HepG2 (cell line): Measurements from ENCODE around the gene ZFAND2B. TPM values are rescaled to one million over a fixed set of nuclear protein-coding genes. Genes with fewer than 3 reads are reported as not detected.
A peak's percentile ranks its signal among the peaks of the same experiment; 100 is the strongest.

ENCODE experiments used
- BRD4 ChIP-seq: sonication (generic); formaldehyde crosslinking; IDR thresholded peaks from 2 replicates; pipeline ENCODE4 v1.4.0; 2020; ENCODE audit warnings: missing genetic modification reagents
- DMAP1 ChIP-seq: IDR thresholded peaks from 2 replicates; pipeline ENCODE4 v1.6.1; 2016
- EED ChIP-seq: sonication (generic); formaldehyde crosslinking; IDR thresholded peaks from 2 replicates; pipeline ENCODE4 v1.5.0; 2020; ENCODE audit warnings: mild to moderate bottlenecking, missing genetic modification reagents
- HDAC1 ChIP-seq: sonication (generic); formaldehyde crosslinking; IDR thresholded peaks from 2 replicates; pipeline ENCODE4 v1.5.1; 2020; ENCODE audit warnings: mild to moderate bottlenecking, missing genetic modification reagents
- KLF12 ChIP-seq: sonication (generic); formaldehyde crosslinking; IDR thresholded peaks from 2 replicates; pipeline ENCODE4 v1.4.0; 2020; ENCODE audit warnings: missing genetic modification reagents, borderline replicate concordance
- NR2C2 ChIP-seq: sonication (generic); formaldehyde crosslinking; IDR thresholded peaks from 2 replicates; pipeline ENCODE4 v1.4.0; 2020; ENCODE audit warnings: missing genetic modification reagents, mild to moderate bottlenecking, moderate library complexity, borderline replicate concordance
- TCF7L2 ChIP-seq: IDR thresholded peaks from 2 replicates; pipeline ENCODE4 v1.6.1; 2011; ENCODE audit warnings: mild to moderate bottlenecking, low read depth, low read length, moderate library complexity
- ZBTB38 ChIP-seq: sonication (generic); formaldehyde crosslinking; IDR thresholded peaks from 2 replicates; pipeline ENCODE4 v1.5.1; 2020; ENCODE audit warnings: mild to moderate bottlenecking, missing genetic modification reagents
- ZFP82 ChIP-seq: sonication (generic); formaldehyde crosslinking; IDR thresholded peaks from 2 replicates; pipeline ENCODE4 v1.5.1; 2020; ENCODE audit warnings: mild to moderate bottlenecking, missing genetic modification reagents, borderline replicate concordance
- ZNF138 ChIP-seq: sonication (generic); formaldehyde crosslinking; IDR thresholded peaks from 2 replicates; pipeline ENCODE4 v1.5.0; 2020; ENCODE audit warnings: mild to moderate bottlenecking, low read depth, missing genetic modification reagents
- ZNF251 ChIP-seq: sonication (generic); formaldehyde crosslinking; IDR thresholded peaks from 2 replicates; pipeline ENCODE4 v1.9.0; 2021; ENCODE audit warnings: mild to moderate bottlenecking, missing genetic modification reagents
- ZNF33B ChIP-seq: sonication (generic); formaldehyde crosslinking; IDR thresholded peaks from 2 replicates; pipeline ENCODE4 v1.5.1; 2020; ENCODE audit warnings: mild to moderate bottlenecking, missing genetic modification reagents
- ZNF34 ChIP-seq: sonication (generic); formaldehyde crosslinking; IDR thresholded peaks from 2 replicates; pipeline ENCODE4 v1.4.0; 2020; ENCODE audit warnings: mild to moderate bottlenecking, missing genetic modification reagents, borderline replicate concordance
- polyA plus RNA-seq, 8 experiments: library from polyadenylated mRNA; depleted of rRNA in 3 of 8; stranded (reverse) in 7 of 8; unstranded in 1 of 8; fragments of >200 nt; fragmentation: Illumina TruSeq in 4 of 8; extraction: Trizol in 4 of 8; gene quantifications; 2 replicates each; pipeline versions ENCODE4 v1.2.1 to v1.2.3, GENCODE V29; 2011 to 2016; ENCODE audit warnings: low read depth in 4 of 8, missing spikeins in 1 of 8, mixed read lengths in 1 of 8; ENCODE audit not compliant: insufficient read depth in 1 of 8
- total RNA-seq, 5 experiments: library from RNA; depleted of rRNA; stranded (reverse); fragments of >200 nt; fragmentation: Illumina TruSeq; extraction: Trizol; gene quantifications; 2 replicates each; pipeline ENCODE4 v1.2.3, GENCODE V29; 2016; ENCODE audit warnings: low read depth in 1 of 5
- TF ChIP-seq, protein P1 (sequence below): sonication (generic); formaldehyde crosslinking; IDR thresholded peaks from 2 replicates; pipeline ENCODE4 v1.5.1; 2020; ENCODE audit warnings: mild to moderate bottlenecking, missing genetic modification reagents, borderline replicate concordance
- TF ChIP-seq, protein P2 (sequence below): sonication (generic); formaldehyde crosslinking; IDR thresholded peaks from 2 replicates; pipeline ENCODE4 v1.4.0; 2020; ENCODE audit warnings: missing genetic modification reagents, mild to moderate bottlenecking, borderline replicate concordance
- TF ChIP-seq, protein P3 (sequence below): sonication (generic); formaldehyde crosslinking; IDR thresholded peaks from 2 replicates; pipeline ENCODE4 v1.5.0; 2020; ENCODE audit warnings: missing genetic modification reagents
- TF ChIP-seq, protein P4 (sequence below): sonication (generic); formaldehyde crosslinking; IDR thresholded peaks from 2 replicates; pipeline ENCODE4 v1.4.0; 2020; ENCODE audit warnings: missing genetic modification reagents
- TF ChIP-seq, protein P5 (sequence below): sonication (generic); formaldehyde crosslinking; IDR thresholded peaks from 2 replicates; pipeline ENCODE4 v1.5.0; 2020; ENCODE audit warnings: mild to moderate bottlenecking, missing genetic modification reagents
- TF ChIP-seq, protein P6 (sequence below), 2 experiments: fragments of 450-650 bp in 1 of 2; sonication (generic) in 1 of 2; formaldehyde crosslinking; IDR thresholded peaks; 2 replicates each; pipeline versions ENCODE4 v1.5.0 to v1.8.0; 2020 to 2022; ENCODE audit warnings: mild to moderate bottlenecking in 1 of 2, missing genetic modification reagents in 1 of 2

Gene ZFAND2B
- total and polyA plus RNA-seq, 2 of the 13 experiments (the other 11 are each of a cell fraction or from before 2014, with no cell fraction given), result 53.3 to 115 TPM

DNA sequence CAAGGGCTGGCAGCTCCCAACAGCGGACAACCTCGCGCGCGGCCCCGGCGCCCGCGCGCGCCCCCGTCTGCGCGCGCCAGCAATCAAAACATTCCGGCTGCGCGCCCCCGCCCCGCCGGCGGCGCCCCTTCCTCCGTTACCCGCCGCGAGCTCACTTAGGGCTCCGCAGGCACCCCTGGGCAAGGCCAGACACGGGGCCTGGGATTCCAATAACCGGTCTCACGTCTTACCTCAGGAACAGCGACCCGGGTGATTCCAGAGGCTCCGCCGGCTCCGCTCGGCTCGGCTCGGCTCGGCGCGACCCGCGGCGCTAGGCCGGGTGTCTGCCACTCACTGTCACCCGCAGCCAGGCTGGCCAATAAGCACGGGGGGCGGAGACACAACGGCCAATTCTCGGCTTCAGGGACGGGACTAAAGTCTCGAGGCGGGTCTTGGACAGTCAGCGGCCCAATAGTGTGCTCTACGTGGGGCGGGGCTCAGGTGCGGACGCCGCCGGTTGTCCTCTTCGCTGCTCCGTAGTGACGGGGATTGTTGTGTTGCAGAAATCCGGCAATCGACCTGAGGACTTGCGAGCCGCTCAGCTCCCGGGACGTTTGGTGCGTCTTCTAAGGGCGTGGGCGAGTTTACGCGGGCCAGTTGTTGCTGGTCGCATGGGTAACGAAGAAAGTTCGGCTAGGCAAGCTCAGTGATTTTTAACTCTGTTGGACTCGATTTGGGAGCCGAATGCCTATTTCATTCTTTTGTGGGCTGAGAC, 22.9 kb downstream of the ZFAND2B start, which contains the start of the genes ANKZF1 and ATG9A (continued):
- TF ChIP-seq ZNF138 (CRISPR knock-in tag) (no peak), NR2C2 (CRISPR knock-in tag) (peak; percentile 47), TCF7L2 (no peak), ZNF251 (CRISPR knock-in tag) (no peak), DMAP1 (CRISPR knock-in tag) (peak; percentile 78; the same call in 1 of the 2 replicates), BRD4 (no peak), EED (CRISPR knock-in tag) (no peak; the same call in 1 of the 2 replicates), KLF12 (CRISPR knock-in tag) (no peak; the same call in 1 of the 2 replicates), ZBTB38 (peak; percentile 12; the same call in 1 of the 2 replicates), ZNF33B (peak; percentile 79; the same call in 1 of the 2 replicates), HDAC1 (peak; percentile 98), ZNF34 (CRISPR knock-in tag) (peak; percentile 31), ZFP82 (CRISPR knock-in tag) (peak; percentile 91; the same call in 1 of the 2 replicates)
- TF ChIP-seq, protein P1, sequence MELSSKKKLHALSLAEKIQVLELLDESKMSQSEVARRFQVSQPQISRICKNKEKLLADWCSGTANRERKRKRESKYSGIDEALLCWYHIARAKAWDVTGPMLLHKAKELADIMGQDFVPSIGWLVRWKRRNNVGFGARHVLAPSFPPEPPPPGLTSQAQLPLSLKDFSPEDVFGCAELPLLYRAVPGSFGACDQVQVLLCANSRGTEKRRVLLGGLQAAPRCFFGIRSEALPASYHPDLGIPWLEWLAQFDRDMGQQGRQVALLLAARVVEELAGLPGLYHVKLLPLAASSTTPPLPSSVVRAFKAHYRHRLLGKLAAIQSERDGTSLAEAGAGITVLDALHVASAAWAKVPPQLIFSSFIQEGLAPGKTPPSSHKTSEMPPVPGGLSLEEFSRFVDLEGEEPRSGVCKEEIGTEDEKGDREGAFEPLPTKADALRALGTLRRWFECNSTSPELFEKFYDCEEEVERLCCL (CRISPR knock-in tag), result 0 out of 2 replicates have a peak, but pooled peaks have one; percentile 23
- TF ChIP-seq, protein P2, sequence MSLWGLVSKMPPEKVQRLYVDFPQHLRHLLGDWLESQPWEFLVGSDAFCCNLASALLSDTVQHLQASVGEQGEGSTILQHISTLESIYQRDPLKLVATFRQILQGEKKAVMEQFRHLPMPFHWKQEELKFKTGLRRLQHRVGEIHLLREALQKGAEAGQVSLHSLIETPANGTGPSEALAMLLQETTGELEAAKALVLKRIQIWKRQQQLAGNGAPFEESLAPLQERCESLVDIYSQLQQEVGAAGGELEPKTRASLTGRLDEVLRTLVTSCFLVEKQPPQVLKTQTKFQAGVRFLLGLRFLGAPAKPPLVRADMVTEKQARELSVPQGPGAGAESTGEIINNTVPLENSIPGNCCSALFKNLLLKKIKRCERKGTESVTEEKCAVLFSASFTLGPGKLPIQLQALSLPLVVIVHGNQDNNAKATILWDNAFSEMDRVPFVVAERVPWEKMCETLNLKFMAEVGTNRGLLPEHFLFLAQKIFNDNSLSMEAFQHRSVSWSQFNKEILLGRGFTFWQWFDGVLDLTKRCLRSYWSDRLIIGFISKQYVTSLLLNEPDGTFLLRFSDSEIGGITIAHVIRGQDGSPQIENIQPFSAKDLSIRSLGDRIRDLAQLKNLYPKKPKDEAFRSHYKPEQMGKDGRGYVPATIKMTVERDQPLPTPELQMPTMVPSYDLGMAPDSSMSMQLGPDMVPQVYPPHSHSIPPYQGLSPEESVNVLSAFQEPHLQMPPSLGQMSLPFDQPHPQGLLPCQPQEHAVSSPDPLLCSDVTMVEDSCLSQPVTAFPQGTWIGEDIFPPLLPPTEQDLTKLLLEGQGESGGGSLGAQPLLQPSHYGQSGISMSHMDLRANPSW, result no peak; the same call in 1 of the 2 replicates
- TF ChIP-seq, protein P3, sequence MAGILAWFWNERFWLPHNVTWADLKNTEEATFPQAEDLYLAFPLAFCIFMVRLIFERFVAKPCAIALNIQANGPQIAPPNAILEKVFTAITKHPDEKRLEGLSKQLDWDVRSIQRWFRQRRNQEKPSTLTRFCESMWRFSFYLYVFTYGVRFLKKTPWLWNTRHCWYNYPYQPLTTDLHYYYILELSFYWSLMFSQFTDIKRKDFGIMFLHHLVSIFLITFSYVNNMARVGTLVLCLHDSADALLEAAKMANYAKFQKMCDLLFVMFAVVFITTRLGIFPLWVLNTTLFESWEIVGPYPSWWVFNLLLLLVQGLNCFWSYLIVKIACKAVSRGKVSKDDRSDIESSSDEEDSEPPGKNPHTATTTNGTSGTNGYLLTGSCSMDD (CRISPR knock-in tag), result no peak
- TF ChIP-seq, protein P4, sequence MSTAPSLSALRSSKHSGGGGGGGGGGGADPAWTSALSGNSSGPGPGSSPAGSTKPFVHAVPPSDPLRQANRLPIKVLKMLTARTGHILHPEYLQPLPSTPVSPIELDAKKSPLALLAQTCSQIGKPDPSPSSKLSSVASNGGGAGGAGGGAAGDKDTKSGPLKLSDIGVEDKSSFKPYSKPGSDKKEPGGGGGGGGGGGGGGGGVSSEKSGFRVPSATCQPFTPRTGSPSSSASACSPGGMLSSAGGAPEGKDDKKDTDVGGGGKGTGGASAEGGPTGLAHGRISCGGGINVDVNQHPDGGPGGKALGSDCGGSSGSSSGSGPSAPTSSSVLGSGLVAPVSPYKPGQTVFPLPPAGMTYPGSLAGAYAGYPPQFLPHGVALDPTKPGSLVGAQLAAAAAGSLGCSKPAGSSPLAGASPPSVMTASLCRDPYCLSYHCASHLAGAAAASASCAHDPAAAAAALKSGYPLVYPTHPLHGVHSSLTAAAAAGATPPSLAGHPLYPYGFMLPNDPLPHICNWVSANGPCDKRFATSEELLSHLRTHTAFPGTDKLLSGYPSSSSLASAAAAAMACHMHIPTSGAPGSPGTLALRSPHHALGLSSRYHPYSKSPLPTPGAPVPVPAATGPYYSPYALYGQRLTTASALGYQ (CRISPR knock-in tag), result no peak
- TF ChIP-seq, protein P5, sequence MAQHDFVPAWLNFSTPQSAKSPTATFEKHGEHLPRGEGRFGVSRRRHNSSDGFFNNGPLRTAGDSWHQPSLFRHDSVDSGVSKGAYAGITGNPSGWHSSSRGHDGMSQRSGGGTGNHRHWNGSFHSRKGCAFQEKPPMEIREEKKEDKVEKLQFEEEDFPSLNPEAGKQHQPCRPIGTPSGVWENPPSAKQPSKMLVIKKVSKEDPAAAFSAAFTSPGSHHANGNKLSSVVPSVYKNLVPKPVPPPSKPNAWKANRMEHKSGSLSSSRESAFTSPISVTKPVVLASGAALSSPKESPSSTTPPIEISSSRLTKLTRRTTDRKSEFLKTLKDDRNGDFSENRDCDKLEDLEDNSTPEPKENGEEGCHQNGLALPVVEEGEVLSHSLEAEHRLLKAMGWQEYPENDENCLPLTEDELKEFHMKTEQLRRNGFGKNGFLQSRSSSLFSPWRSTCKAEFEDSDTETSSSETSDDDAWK (CRISPR knock-in tag), result no peak
- TF ChIP-seq, protein P6, sequence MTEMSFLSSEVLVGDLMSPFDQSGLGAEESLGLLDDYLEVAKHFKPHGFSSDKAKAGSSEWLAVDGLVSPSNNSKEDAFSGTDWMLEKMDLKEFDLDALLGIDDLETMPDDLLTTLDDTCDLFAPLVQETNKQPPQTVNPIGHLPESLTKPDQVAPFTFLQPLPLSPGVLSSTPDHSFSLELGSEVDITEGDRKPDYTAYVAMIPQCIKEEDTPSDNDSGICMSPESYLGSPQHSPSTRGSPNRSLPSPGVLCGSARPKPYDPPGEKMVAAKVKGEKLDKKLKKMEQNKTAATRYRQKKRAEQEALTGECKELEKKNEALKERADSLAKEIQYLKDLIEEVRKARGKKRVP (CRISPR knock-in tag; IDR thresholded peaks at IDR 0.05), result peak in 1 of 2 experiments; percentile 88; a peak in 2 of 4 replicates
